HCT116 (cell line): ENCODE measurements around the gene ARHGDIA. TPM values are rescaled to one million over a fixed set of nuclear protein-coding genes. Genes with fewer than 3 reads are reported as not detected.

Experiments
- ATAC-seq: fragments of 200-7000 bp; cut with Tn5 transposase; 2 replicates; pipeline ENCODE4 v1.9.1; 2020; ENCODE audit warnings: mild to moderate bottlenecking, moderate library complexity
- BruUV-seq: library from RNA; stranded (reverse); fragments of 400-500 nt; replicated peaks from 2 replicates; lab custom pipeline; 2021; lab: Mats Ljungman, UMichigan
- CTCF ChIA-PET: fragments of 300-600 bp; sonication (Branson Sonifier 250); formaldehyde crosslinking; loops from one replicate; lab custom pipeline; 2021; ENCODE audit warnings: antibody characterized with exemption; lab: Charles Lee
- POLR2A ChIA-PET: fragments of 300-600, 350-600 bp; sonication (Branson Sonifier 250); formaldehyde crosslinking; loops from one replicate; lab custom pipeline; 2021; ENCODE audit warnings: antibody characterized with exemption; lab: Charles Lee
- RAD21 ChIA-PET, 2 experiments: fragments of 300-600 bp; sonication (Branson Sonifier 250); formaldehyde crosslinking; loops; one replicate each; lab custom pipeline; 2023; ENCODE audit warnings: low total read pairs in 2 of 2; ENCODE audit not compliant: uncharacterized antibody in 2 of 2, unreplicated experiment in 2 of 2, low non-redundant PET in 1 of 2; lab: Charles Lee
- DNase-seq: peaks from one replicate; pipeline ENCODE4 v3.0.0-alpha.2; 2010; ENCODE audit warnings: low read depth, low spot score
- H2AFZ ChIP-seq: fragments of 200-600 bp; shearing (Covaris generic), sonication (generic); 2 replicates; pipeline ENCODE4 v1.6.1; 2017; ENCODE audit warnings: low read depth, mixed run types, mixed read lengths, antibody characterized with exemption, low read length; ENCODE audit not compliant: poor library complexity, severe bottlenecking
- H3K27ac ChIP-seq: 2 replicates; pipeline ENCODE4 v1.5.1; 2012; ENCODE audit warnings: low read depth, low read length
- H3K27me3 ChIP-seq: fragments of 200-600 bp; sonication (generic); 2 replicates; pipeline ENCODE4 v1.6.1; 2016; ENCODE audit warnings: mixed run types, low read length, mixed read lengths; ENCODE audit not compliant: insufficient read depth
- H3K36me3 ChIP-seq, 2 experiments: fragments of 200-500 bp in 1 of 2; fragments of 200-600 bp in 1 of 2; sonication (Bioruptor generic) in 1 of 2; sonication (generic) in 1 of 2; 2 replicates each; pipeline versions ENCODE4 v1.5.1 to v1.6.1; 2014 to 2016; ENCODE audit warnings: low read length in 2 of 2, inconsistent platforms in 1 of 2, mixed read lengths in 1 of 2, mixed run types in 1 of 2; ENCODE audit not compliant: insufficient read depth in 2 of 2, control insufficient read depth in 1 of 2
- H3K4me1 ChIP-seq, 2 experiments: fragments of 200-600 bp in 1 of 2; sonication (generic) in 1 of 2; 2 replicates each; pipeline versions ENCODE4 v1.5.1 to v1.6.1; 2012 to 2017; ENCODE audit warnings: low read length in 2 of 2, inconsistent platforms in 1 of 2, mild to moderate bottlenecking in 1 of 2, mixed read lengths in 1 of 2, mixed run types in 1 of 2, moderate library complexity in 1 of 2; ENCODE audit not compliant: insufficient read depth in 2 of 2, control insufficient read depth in 1 of 2
- H3K4me2 ChIP-seq: fragments of 200-600 bp; sonication (generic); 2 replicates; pipeline ENCODE4 v1.6.1; 2017; ENCODE audit warnings: mixed run types, low read length, mixed read lengths
- H3K4me3 ChIP-seq, 2 experiments: fragments of 200-600 bp in 1 of 2; sonication (generic) in 1 of 2; replicated peaks in 1 of 2; 2 replicates each; pipeline ENCODE4 v1.5.1; 2011 to 2016; ENCODE audit warnings: low read length in 2 of 2, control low read depth in 1 of 2, low read depth in 1 of 2, mild to moderate bottlenecking in 1 of 2, mixed read lengths in 1 of 2, mixed run types in 1 of 2
- H3K79me2 ChIP-seq: fragments of 200-600 bp; sonication (generic); 2 replicates; pipeline ENCODE4 v1.6.1; 2017; ENCODE audit warnings: mild to moderate bottlenecking, mixed run types, low read length, moderate library complexity, mixed read lengths; ENCODE audit not compliant: insufficient read depth
- H3K9ac ChIP-seq: fragments of 200-600 bp; sonication (generic); 2 replicates; pipeline ENCODE4 v1.6.1; 2016; ENCODE audit warnings: low read length, mixed read lengths
- H3K9me2 ChIP-seq: fragments of 200-600 bp; sonication (generic), shearing (Covaris generic); 2 replicates; pipeline ENCODE4 v1.6.1; 2017; ENCODE audit warnings: mixed run types, mild to moderate bottlenecking, moderate library complexity; ENCODE audit not compliant: insufficient read depth
- H3K9me3 ChIP-seq, 2 experiments: fragments of 200-500 bp in 1 of 2; fragments of 200-600 bp in 1 of 2; sonication (Bioruptor generic) in 1 of 2; sonication (generic) in 1 of 2; 2 replicates each; pipeline ENCODE4 v1.6.1; 2014 to 2017; ENCODE audit warnings: low read length in 2 of 2, mixed read lengths in 2 of 2, inconsistent platforms in 1 of 2, low read depth in 1 of 2, mild to moderate bottlenecking in 1 of 2, mixed run types in 1 of 2, moderate library complexity in 1 of 2; ENCODE audit not compliant: control insufficient read depth in 1 of 2, insufficient read depth in 1 of 2
- H4K20me1 ChIP-seq: fragments of 200-600 bp; sonication (generic), shearing (Covaris generic); 2 replicates; pipeline ENCODE4 v1.6.1; 2017; ENCODE audit warnings: mixed run types, mild to moderate bottlenecking, moderate library complexity; ENCODE audit not compliant: insufficient read depth
- EZH2phosphoT487 ChIP-seq: fragments of 200-600 bp; IDR thresholded peaks from 2 replicates; pipeline ENCODE4 v1.6.1; 2018; ENCODE audit warnings: antibody characterized with exemption, borderline replicate concordance
- FOSL1 ChIP-seq: IDR thresholded peaks from 2 replicates; pipeline ENCODE4 v1.6.1; 2012; ENCODE audit warnings: low read depth
- POLR2A ChIP-seq: IDR thresholded peaks from 2 replicates; pipeline ENCODE4 v1.7.0; 2011; ENCODE audit warnings: borderline replicate concordance; ENCODE audit not compliant: insufficient read depth, insufficient read length; ENCODE audit errors: extremely low read depth
- POLR2AphosphoS5 ChIP-seq: IDR thresholded peaks from 2 replicates; pipeline ENCODE4 v1.6.1; 2011; ENCODE audit warnings: mild to moderate bottlenecking, low read depth, low read length, moderate library complexity
- TCF7L2 ChIP-seq: IDR thresholded peaks from 2 replicates; pipeline ENCODE4 v1.7.0; 2011; ENCODE audit warnings: borderline replicate concordance, inconsistent platforms; ENCODE audit not compliant: insufficient read depth, insufficient read length; ENCODE audit errors: extremely low read depth
- ZFX ChIP-seq: fragments of 450-650 bp; IDR thresholded peaks from 2 replicates; pipeline ENCODE4 v1.6.1; 2017
- intact Hi-C: fragments of 100-400 bp; cut with micrococcal nuclease; formaldehyde crosslinking; loops from 2 replicates; pipeline ENCODE4 v1.10.0; 2022
- total RNA-seq: library from RNA; stranded (reverse); gene quantifications from one replicate; pipeline ENCODE4 v1.2.1, GENCODE V29; 2021; ENCODE audit not compliant: unreplicated experiment
- TF ChIP-seq, protein P1 (sequence below), 3 experiments: fragments of 200-600 bp in 1 of 3; sonication (generic) in 1 of 3; IDR thresholded peaks in 2 of 3; conservative IDR thresholded peaks in 1 of 3; 2 replicates each; pipeline ENCODE4 v1.5.1; 2012 to 2017; ENCODE audit warnings: low read depth in 2 of 3, low read length in 2 of 3, antibody characterized with exemption in 1 of 3, borderline replicate concordance in 1 of 3, control low read depth in 1 of 3, mild to moderate bottlenecking in 1 of 3, mixed read lengths in 1 of 3, mixed run types in 1 of 3, moderate library complexity in 1 of 3; ENCODE audit not compliant: insufficient read depth in 1 of 3

The ARHGDIA gene
- total RNA-seq, 1 experiment from 2014 or later: 554 TPM

- Histone ChIP-seq H3K79me2 (peaks cover 88% of the 10 kb centered on the region), H3K9ac (no peak overlapping the region), H4K20me1 (peaks cover 7% of the 10 kb centered on the region; the same call in 1 of the 2 replicates), H3K9me3 (no peaks in the 10 kb centered on the region), H3K36me3 (peaks cover 38 to 88% of the 10 kb centered on the region in 2 experiments), H3K27me3 (no peaks in the 10 kb centered on the region), H3K4me2 (no peak overlapping the region), H3K9me2 (no peaks in the 10 kb centered on the region), H3K4me3 (no peak overlapping the region), H3K27ac (peak overlapping the region; percentile 16; the same call in 1 of the 2 replicates), H2AFZ (no peak overlapping the region), H3K4me1 (peaks cover 2 to 17% of the 10 kb centered on the region in 2 experiments)
- intact Hi-C loops: no loop called here
- peak; percentile 23 for ATAC-seq
- no peak for DNase-seq
- CTCF ChIA-PET: no interaction called here
- RAD21 ChIA-PET: no interaction called here
- no peak for TF ChIP-seq POLR2AphosphoS5
- TF ChIP-seq EZH2phosphoT487: no peak
- no peak for TF ChIP-seq POLR2A
- TF ChIP-seq, protein P1, sequence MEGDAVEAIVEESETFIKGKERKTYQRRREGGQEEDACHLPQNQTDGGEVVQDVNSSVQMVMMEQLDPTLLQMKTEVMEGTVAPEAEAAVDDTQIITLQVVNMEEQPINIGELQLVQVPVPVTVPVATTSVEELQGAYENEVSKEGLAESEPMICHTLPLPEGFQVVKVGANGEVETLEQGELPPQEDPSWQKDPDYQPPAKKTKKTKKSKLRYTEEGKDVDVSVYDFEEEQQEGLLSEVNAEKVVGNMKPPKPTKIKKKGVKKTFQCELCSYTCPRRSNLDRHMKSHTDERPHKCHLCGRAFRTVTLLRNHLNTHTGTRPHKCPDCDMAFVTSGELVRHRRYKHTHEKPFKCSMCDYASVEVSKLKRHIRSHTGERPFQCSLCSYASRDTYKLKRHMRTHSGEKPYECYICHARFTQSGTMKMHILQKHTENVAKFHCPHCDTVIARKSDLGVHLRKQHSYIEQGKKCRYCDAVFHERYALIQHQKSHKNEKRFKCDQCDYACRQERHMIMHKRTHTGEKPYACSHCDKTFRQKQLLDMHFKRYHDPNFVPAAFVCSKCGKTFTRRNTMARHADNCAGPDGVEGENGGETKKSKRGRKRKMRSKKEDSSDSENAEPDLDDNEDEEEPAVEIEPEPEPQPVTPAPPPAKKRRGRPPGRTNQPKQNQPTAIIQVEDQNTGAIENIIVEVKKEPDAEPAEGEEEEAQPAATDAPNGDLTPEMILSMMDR (IDR thresholded peaks at IDR 0.05 in 2 of 3, conservative IDR thresholded peaks at IDR 0.05 in 1 of 3; ENCODE audit: borderline replicate concordance in 1 of 3, insufficient read depth in 1 of 3, low read depth in 2 of 3, low read length in 2 of 3): no peak
- TF ChIP-seq FOSL1: no peak
- TF ChIP-seq ZFX: no peak
- BruUV-seq: no TSS peak
- POLR2A ChIA-PET: interaction anchor here (0.9 to 1.3 kb wide), 3 partner anchors 12 to 17 kb away, joined by 3 read pairs; no protein-coding TSS in a partner anchor
Observed at GRCh38 chr17:81884520-81884919, 13.4 kb upstream of the ARHGDIA start.

GRCh38 chr17:81879121-81879520, 8.0 kb upstream of the ARHGDIA start:
- H3K4me1 ChIP-seq: peaks cover 0 to 4% of the 10 kb centered on the region in 2 experiments; a peak in 2 of 4 replicates
- peaks cover 4% of the 10 kb centered on the region for H4K20me1 ChIP-seq
- POLR2A ChIA-PET: no interaction called here
- no peak overlapping the region for H3K4me3 ChIP-seq
- no TSS peak for BruUV-seq
- ATAC-seq: no peak; the same call in 1 of the 2 replicates
- H3K79me2 ChIP-seq: peaks cover 43% of the 10 kb centered on the region
- H3K27ac ChIP-seq: no peak overlapping the region
- TF ChIP-seq, protein P1 (IDR thresholded peaks at IDR 0.05 in 2 of 3, conservative IDR thresholded peaks at IDR 0.05 in 1 of 3; ENCODE audit: borderline replicate concordance in 1 of 3, insufficient read depth in 1 of 3, low read depth in 2 of 3, low read length in 2 of 3): 0 out of 6 replicates have a peak, but pooled peaks of 1 of the 3 experiments have one; percentile 9
- no peak for TF ChIP-seq TCF7L2
- TF ChIP-seq, all 23 proteins: peak for 1
- ChIA-PET RAD21 (no interaction called here), CTCF (no interaction called here)
- H3K4me2 ChIP-seq: no peak overlapping the region
- DNase-seq: no peak
- no peak overlapping the region for H2AFZ ChIP-seq
- peaks cover 13 to 54% of the 10 kb centered on the region in 2 experiments for H3K36me3 ChIP-seq
- no peak overlapping the region for H3K9ac ChIP-seq
- no peaks in the 10 kb centered on the region for H3K9me3 ChIP-seq
- no peaks in the 10 kb centered on the region for H3K27me3 ChIP-seq
- no peaks in the 10 kb centered on the region for H3K9me2 ChIP-seq
- intact Hi-C loops: no loop called here
